PFSK-1 (cell line): ENCODE results near the gene SLC25A52.

Experiments used
- POLR2AphosphoS5 ChIP-seq: IDR thresholded peaks from 2 replicates; pipeline ENCODE4 v1.6.1; 2012; ENCODE audit warnings: low read depth, mild to moderate bottlenecking, control low read depth, low read length, moderate library complexity
- TAF1 ChIP-seq: IDR thresholded peaks from 2 replicates; pipeline ENCODE4 v1.6.1; 2012; ENCODE audit warnings: low read length, control low read depth, borderline replicate concordance; ENCODE audit not compliant: insufficient read depth
- TF ChIP-seq, protein P1 (sequence below), 2 experiments: IDR thresholded peaks; 2 replicates each; pipeline versions ENCODE4 v1.6.1 to v1.8.0; 2011 to 2012; ENCODE audit warnings: low read depth in 2 of 2, low read length in 2 of 2, control low read depth in 1 of 2, inconsistent platforms in 1 of 2, mild to moderate bottlenecking in 1 of 2, moderate library complexity in 1 of 2; ENCODE audit not compliant: insufficient read depth in 1 of 2

DNA sequence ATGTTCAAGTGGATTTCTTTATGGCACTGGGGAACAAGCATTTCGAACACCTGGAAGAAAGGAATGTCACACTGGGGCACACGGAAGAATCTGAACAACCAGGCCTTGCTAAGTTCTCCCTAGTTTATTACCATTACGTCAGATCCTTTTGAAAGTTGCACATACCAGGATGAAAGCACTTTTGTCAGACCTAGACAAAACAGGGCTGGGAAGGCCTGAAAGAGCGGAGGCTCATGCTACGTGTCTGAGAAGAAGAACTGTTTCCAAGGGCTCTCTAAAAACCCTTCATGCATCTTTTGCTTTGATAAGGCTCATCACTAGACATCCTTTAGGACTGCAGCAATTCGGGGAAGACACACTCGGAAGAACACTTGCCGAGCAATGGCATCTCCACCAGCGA, 15.4 kb upstream of the SLC25A52 start:
- TF ChIP-seq, protein P1, sequence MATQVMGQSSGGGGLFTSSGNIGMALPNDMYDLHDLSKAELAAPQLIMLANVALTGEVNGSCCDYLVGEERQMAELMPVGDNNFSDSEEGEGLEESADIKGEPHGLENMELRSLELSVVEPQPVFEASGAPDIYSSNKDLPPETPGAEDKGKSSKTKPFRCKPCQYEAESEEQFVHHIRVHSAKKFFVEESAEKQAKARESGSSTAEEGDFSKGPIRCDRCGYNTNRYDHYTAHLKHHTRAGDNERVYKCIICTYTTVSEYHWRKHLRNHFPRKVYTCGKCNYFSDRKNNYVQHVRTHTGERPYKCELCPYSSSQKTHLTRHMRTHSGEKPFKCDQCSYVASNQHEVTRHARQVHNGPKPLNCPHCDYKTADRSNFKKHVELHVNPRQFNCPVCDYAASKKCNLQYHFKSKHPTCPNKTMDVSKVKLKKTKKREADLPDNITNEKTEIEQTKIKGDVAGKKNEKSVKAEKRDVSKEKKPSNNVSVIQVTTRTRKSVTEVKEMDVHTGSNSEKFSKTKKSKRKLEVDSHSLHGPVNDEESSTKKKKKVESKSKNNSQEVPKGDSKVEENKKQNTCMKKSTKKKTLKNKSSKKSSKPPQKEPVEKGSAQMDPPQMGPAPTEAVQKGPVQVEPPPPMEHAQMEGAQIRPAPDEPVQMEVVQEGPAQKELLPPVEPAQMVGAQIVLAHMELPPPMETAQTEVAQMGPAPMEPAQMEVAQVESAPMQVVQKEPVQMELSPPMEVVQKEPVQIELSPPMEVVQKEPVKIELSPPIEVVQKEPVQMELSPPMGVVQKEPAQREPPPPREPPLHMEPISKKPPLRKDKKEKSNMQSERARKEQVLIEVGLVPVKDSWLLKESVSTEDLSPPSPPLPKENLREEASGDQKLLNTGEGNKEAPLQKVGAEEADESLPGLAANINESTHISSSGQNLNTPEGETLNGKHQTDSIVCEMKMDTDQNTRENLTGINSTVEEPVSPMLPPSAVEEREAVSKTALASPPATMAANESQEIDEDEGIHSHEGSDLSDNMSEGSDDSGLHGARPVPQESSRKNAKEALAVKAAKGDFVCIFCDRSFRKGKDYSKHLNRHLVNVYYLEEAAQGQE (IDR thresholded peaks at IDR 0.05; ENCODE audit: insufficient read depth in 1 of 2, low read depth in 2 of 2, low read length in 2 of 2), result no peak
- no peak for TF ChIP-seq POLR2AphosphoS5
- no peak for TF ChIP-seq TAF1
